Mononuclear cell (primary cell): ENCODE data around the gene IZUMO1R. TPM values are rescaled to one million over a fixed set of nuclear protein-coding genes. Genes with fewer than 3 reads are reported as not detected.
"Not testable (repeated sequence)": the region's sequence is repeated elsewhere in the genome, so short reads cannot be mapped to it uniquely, and the experiment has no call there.

Experiments used
- H3K27me3 ChIP-seq: 2 replicates; pipeline ENCODE4 v1.6.0; 2011; ENCODE audit warnings: low read length, control low read depth; ENCODE audit not compliant: insufficient read depth
- H3K4me1 ChIP-seq: 2 replicates; pipeline ENCODE4 v1.5.1; 2011; ENCODE audit warnings: mild to moderate bottlenecking, low read length, control low read depth; ENCODE audit not compliant: insufficient read depth
- H3K4me3 ChIP-seq: 2 replicates; pipeline ENCODE4 v1.5.1; 2011; ENCODE audit warnings: mild to moderate bottlenecking, low read length, moderate library complexity
- H3K9me3 ChIP-seq: 2 replicates; pipeline ENCODE4 v1.5.1; 2011; ENCODE audit warnings: low read depth, mild to moderate bottlenecking, control low read depth, low read length
- total RNA-seq: library from RNA; depleted of rRNA; stranded (reverse); fragments of >200 nt; gene quantifications from one replicate; pipeline ENCODE4 v1.2.3, GENCODE V29; 2012

The IZUMO1R gene
- total RNA-seq: not detected

GRCh38 chr11:94303966-94304958 lies at the start of gene IZUMO1R:
IZUMO1R (plus strand) TSS chr11:94304580; CDS start chr11:94305637, 1,057 bp downstream.
- no peaks in the 10 kb centered on the region for H3K9me3 ChIP-seq
- H3K27me3 ChIP-seq: no peaks in the 10 kb centered on the region
- H3K4me3 ChIP-seq: no peak within 1 kb of the TSS
- H3K4me1 ChIP-seq: no peaks in the 10 kb centered on the region

GRCh38 chr11:94271885-94272372 lies 32.5 kb upstream of the IZUMO1R start:
- no peaks in the 10 kb centered on the region for H3K9me3 ChIP-seq
- H3K4me3 ChIP-seq: no peak overlapping the region
- no peaks in the 10 kb centered on the region for H3K27me3 ChIP-seq
- H3K4me1 ChIP-seq: no peaks in the 10 kb centered on the region

- Histone ChIP-seq H3K4me3 (no peak overlapping the region), H3K4me1 (no peaks in the 10 kb centered on the region), H3K27me3 (no peaks in the 10 kb centered on the region), H3K9me3 (no peaks in the 10 kb centered on the region)
Measured at GRCh38 chr11:94272738-94273313, 31.6 kb upstream of the IZUMO1R start.

GRCh38 chr11:94275961-94276360 lies 28.4 kb upstream of the IZUMO1R start:
- Histone ChIP-seq H3K27me3 (no peaks in the 10 kb centered on the region), H3K4me3 (no peak overlapping the region), H3K9me3 (no peaks in the 10 kb centered on the region), H3K4me1 (no peaks in the 10 kb centered on the region)

- no peaks in the 10 kb centered on the region for H3K4me1 ChIP-seq
- H3K4me3 ChIP-seq: no peak overlapping the region
- H3K9me3 ChIP-seq: no peaks in the 10 kb centered on the region
- no peaks in the 10 kb centered on the region for H3K27me3 ChIP-seq
Measured at GRCh38 chr11:94276943-94277342, 27.4 kb upstream of the IZUMO1R start.

GRCh38 chr11:94278207-94278606 lies 26.2 kb upstream of the IZUMO1R start:
- H3K4me3 ChIP-seq, H3K27me3 ChIP-seq, H3K4me1 ChIP-seq, H3K9me3 ChIP-seq: not testable (repeated sequence)

GRCh38 chr11:94279996-94280395 lies 24.4 kb upstream of the IZUMO1R start:
- H3K4me1 ChIP-seq: no peaks in the 10 kb centered on the region
- no peaks in the 10 kb centered on the region for H3K9me3 ChIP-seq
- H3K4me3 ChIP-seq: no peak overlapping the region
- H3K27me3 ChIP-seq: no peaks in the 10 kb centered on the region

GRCh38 chr11:94281324-94281723 lies 23.1 kb upstream of the IZUMO1R start:
- H3K27me3 ChIP-seq: no peaks in the 10 kb centered on the region
- no peaks in the 10 kb centered on the region for H3K4me1 ChIP-seq
- no peaks in the 10 kb centered on the region for H3K9me3 ChIP-seq
- no peak overlapping the region for H3K4me3 ChIP-seq

GRCh38 chr11:94283678-94284077 lies 20.7 kb upstream of the IZUMO1R start:
- Histone ChIP-seq H3K9me3 (no peaks in the 10 kb centered on the region), H3K27me3 (no peaks in the 10 kb centered on the region), H3K4me3 (no peak overlapping the region), H3K4me1 (no peaks in the 10 kb centered on the region)

GRCh38 chr11:94295534-94295933 lies 8.8 kb upstream of the IZUMO1R start:
- H3K27me3 ChIP-seq: no peaks in the 10 kb centered on the region
- no peaks in the 10 kb centered on the region for H3K9me3 ChIP-seq

GRCh38 chr11:94297985-94298576 lies 6.3 kb upstream of the IZUMO1R start:
- no peaks in the 10 kb centered on the region for H3K9me3 ChIP-seq
- H3K4me3 ChIP-seq: no peak overlapping the region
- no peaks in the 10 kb centered on the region for H3K27me3 ChIP-seq
- no peaks in the 10 kb centered on the region for H3K4me1 ChIP-seq

More at GRCh38 chr11:94295534-94295933, 8.8 kb upstream of the IZUMO1R start:
- Histone ChIP-seq H3K4me3 (no peak overlapping the region), H3K4me1 (no peaks in the 10 kb centered on the region)

GRCh38 chr11:94302776-94303175 lies 1.6 kb upstream of the IZUMO1R start:
- Histone ChIP-seq H3K9me3 (no peaks in the 10 kb centered on the region), H3K4me3 (no peak overlapping the region), H3K27me3 (no peaks in the 10 kb centered on the region), H3K4me1 (no peaks in the 10 kb centered on the region)

- H3K9me3 ChIP-seq: no peaks in the 10 kb centered on the region
- no peaks in the 10 kb centered on the region for H3K27me3 ChIP-seq
- H3K4me1 ChIP-seq: no peaks in the 10 kb centered on the region
- no peak overlapping the region for H3K4me3 ChIP-seq
Measured at GRCh38 chr11:94305146-94305545, 766 bp downstream of the IZUMO1R start.

GRCh38 chr11:94307101-94307791 lies 2.9 kb downstream of the IZUMO1R start:
- H3K4me3 ChIP-seq: no peak overlapping the region
- no peaks in the 10 kb centered on the region for H3K4me1 ChIP-seq
- no peaks in the 10 kb centered on the region for H3K9me3 ChIP-seq
- no peaks in the 10 kb centered on the region for H3K27me3 ChIP-seq

- Histone ChIP-seq H3K27me3 (no peaks in the 10 kb centered on the region), H3K4me3 (no peak overlapping the region), H3K9me3 (no peaks in the 10 kb centered on the region), H3K4me1 (no peaks in the 10 kb centered on the region)
Measured at GRCh38 chr11:94308024-94308423, 3.6 kb downstream of the IZUMO1R start.
